ENCODE data around the gene SLC3A2. TPM values are rescaled to one million over a fixed set of nuclear protein-coding genes. Genes with fewer than 3 reads are reported as not detected.

SLC3A2 gene
- total RNA-seq, 4 donors from 2014 or later, result 170 to 234 (median 198) TPM

DNA sequence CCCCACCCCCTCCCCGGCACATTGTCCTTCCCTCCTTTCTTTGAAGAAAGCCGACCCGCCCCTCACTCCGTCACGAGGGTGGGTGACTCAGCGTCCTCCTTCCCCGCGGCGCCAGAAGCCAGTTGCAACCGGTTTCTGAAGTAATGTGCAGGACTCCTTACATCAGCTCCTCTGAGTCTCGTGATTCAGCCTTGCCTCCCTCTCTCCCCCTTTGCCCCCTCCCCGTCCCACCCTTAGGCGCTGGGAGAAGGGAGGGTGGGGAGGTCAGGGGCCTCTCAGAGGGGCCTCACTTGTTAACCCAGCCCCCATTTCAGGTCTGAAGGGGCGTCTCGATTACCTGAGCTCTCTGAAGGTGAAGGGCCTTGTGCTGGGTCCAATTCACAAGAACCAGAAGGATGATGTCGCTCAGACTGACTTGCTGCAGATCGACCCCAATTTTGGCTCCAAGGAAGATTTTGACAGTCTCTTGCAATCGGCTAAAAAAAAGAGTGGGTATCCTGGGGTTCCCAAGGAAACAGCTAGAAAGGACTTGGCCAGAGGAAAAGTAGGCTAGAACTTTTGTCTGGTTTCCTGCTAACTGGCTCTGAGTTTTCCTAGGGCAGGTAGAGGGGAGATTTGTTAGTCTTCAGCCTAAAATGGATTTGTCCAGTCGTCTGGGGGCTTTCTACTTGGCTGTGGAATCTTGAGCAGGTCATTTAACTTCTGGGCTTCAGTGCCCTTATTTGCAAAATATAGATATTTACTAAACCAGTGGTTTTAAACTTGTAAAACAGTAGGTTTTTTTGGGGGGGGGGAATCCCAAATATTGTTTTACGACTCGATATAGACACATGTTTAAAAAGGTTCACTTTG, 1.1 kb downstream of the SLC3A2 start:
- H3K4me3 ChIP-seq, result peak overlapping the region; percentile 92
- H3K9me3 ChIP-seq, result no peaks in the 10 kb centered on the region
- WGBS, result 2% methylated on average over 18 of the region's 21 CpGs
- TF ChIP-seq POLR2AphosphoS5 (IDR thresholded peaks at IDR 0.05) (peak; percentile 9 to 74 (median 48)), CTCF (IDR thresholded peaks at IDR 0.05) (no peak)
- H3K36me3 ChIP-seq, result peaks cover 41% of the 10 kb centered on the region
- no peaks in the 10 kb centered on the region for H3K27me3 ChIP-seq
- peaks cover 81% of the 10 kb centered on the region for H3K4me1 ChIP-seq
- H3K27ac ChIP-seq, result peak overlapping the region; percentile 100
- peak; percentile 98 to 99 for DNase-seq (ENCODE audit: low spot score in 2 of 2)

DNA sequence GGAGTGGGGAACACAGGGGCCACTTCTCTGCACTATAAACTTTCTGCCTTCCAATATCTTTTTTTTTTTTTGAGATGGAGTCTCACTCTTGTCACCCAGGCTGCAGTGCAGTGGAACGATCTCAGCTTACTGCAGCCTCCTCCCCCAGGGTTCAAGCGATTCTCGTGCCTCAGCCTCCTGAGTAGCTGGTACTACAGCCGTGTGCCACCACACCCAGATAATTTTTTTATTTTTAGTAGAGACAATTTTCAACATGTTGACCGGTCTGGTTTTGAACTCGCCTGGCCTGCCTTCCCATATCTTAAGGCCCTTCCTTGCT, 1.7 kb downstream of the SLC3A2 start:
- no peak for DNase-seq (ENCODE audit: low spot score in 2 of 2)
- peaks cover 47% of the 10 kb centered on the region for H3K36me3 ChIP-seq
- peaks cover 80% of the 10 kb centered on the region for H3K4me1 ChIP-seq
- H3K27me3 ChIP-seq, result no peaks in the 10 kb centered on the region
- peak overlapping the region; percentile 100 for H3K27ac ChIP-seq
- TF ChIP-seq POLR2AphosphoS5 (IDR thresholded peaks at IDR 0.05), result no peak
- no peak for TF ChIP-seq CTCF (IDR thresholded peaks at IDR 0.05)
- TF ChIP-seq POLR2A (IDR thresholded peaks at IDR 0.05), result no peak
- no peak for TF ChIP-seq EP300 (IDR thresholded peaks at IDR 0.05)
- no peaks in the 10 kb centered on the region for H3K9me3 ChIP-seq
- peak overlapping the region; percentile 92 for H3K4me3 ChIP-seq
- WGBS, result 17% methylated on average over 6 of the region's 6 CpGs

DNA sequence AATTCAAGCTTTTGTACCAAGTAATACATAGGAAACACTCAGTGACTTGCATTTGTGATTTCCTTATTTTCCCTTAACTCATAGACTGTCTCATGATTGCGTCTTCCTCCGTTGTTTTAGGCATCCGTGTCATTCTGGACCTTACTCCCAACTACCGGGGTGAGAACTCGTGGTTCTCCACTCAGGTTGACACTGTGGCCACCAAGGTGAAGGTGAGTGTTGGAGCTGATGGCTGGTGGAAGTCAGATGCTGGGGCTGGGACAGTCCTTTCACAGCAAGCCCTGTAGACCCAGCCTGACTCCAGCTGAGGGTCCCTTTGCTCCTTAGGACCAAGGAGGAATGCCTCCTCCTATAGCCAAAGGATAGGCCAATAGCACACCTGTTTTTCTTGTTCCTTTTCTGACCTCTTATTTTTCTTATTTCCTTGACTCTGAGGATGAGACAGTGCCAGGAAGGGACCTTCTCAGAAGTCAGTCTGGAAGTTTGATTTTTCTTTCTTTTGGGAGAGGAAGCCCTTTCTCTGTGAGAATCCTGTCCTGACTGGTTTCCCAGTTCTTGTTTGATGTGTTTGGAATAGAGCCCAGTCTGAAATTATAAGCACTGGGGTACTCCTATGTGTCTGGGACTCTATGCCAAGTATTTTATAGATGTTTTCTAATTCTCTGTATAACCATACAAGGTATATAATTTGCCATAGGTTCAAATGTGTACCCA, 2.2 kb downstream of the SLC3A2 start:
- peaks cover 75% of the 10 kb centered on the region for H3K4me1 ChIP-seq

GRCh38 chr11:62883673-62884072, 3.0 kb downstream of the SLC3A2 start:
- H3K4me1 ChIP-seq, result peaks cover 80% of the 10 kb centered on the region
- H3K36me3 ChIP-seq, result peaks cover 60% of the 10 kb centered on the region
- H3K27me3 ChIP-seq, result no peaks in the 10 kb centered on the region
- WGBS, result 44% methylated on average over 3 of the region's 3 CpGs
- no peak overlapping the region for H3K27ac ChIP-seq
- TF ChIP-seq CTCF (IDR thresholded peaks at IDR 0.05) (no peak), POLR2A (IDR thresholded peaks at IDR 0.05) (no peak)
- DNase-seq (ENCODE audit: low spot score in 2 of 2), result no peak
- no peaks in the 10 kb centered on the region for H3K9me3 ChIP-seq
- H3K4me3 ChIP-seq, result peak overlapping the region; percentile 92

More for the DNA sequence above, 2.2 kb downstream of the SLC3A2 start:
- TF ChIP-seq POLR2AphosphoS5 (IDR thresholded peaks at IDR 0.05) (no peak), POLR2A (IDR thresholded peaks at IDR 0.05) (no peak), EP300 (IDR thresholded peaks at IDR 0.05) (no peak), CTCF (IDR thresholded peaks at IDR 0.05) (no peak)
- DNase-seq (ENCODE audit: low spot score in 2 of 2), result no peak
- peaks cover 53% of the 10 kb centered on the region for H3K36me3 ChIP-seq
- H3K4me3 ChIP-seq, result peak overlapping the region; percentile 92
- no peaks in the 10 kb centered on the region for H3K9me3 ChIP-seq
- no peaks in the 10 kb centered on the region for H3K27me3 ChIP-seq
- H3K27ac ChIP-seq, result peak overlapping the region; percentile 100
- whole genome bisulfite sequencing, result 34% methylated on average over 5 of the region's 5 CpGs

GRCh38 chr11:62885137-62885750, 4.5 kb downstream of the SLC3A2 start:
- Histone ChIP-seq H3K9me3 (no peaks in the 10 kb centered on the region), H3K27ac (no peak overlapping the region), H3K36me3 (peaks cover 71% of the 10 kb centered on the region), H3K27me3 (no peaks in the 10 kb centered on the region), H3K4me1 (peaks cover 67% of the 10 kb centered on the region), H3K4me3 (no peak overlapping the region)
- no peak for DNase-seq (ENCODE audit: low spot score in 2 of 2)
- WGBS, result 89% methylated on average over 11 of the region's 11 CpGs
- TF ChIP-seq POLR2A (IDR thresholded peaks at IDR 0.05), result no peak
- TF ChIP-seq POLR2AphosphoS5 (IDR thresholded peaks at IDR 0.05), result no peak
- TF ChIP-seq CTCF (IDR thresholded peaks at IDR 0.05), result no peak
- TF ChIP-seq EP300 (IDR thresholded peaks at IDR 0.05), result no peak
